OCI-LY1 (cell line): ENCODE measurements around the gene EPS8L3.

Experiments
- EZH2 ChIP-seq: fragments of 200-600 bp; sonication (generic), shearing (Covaris generic); IDR thresholded peaks from 2 replicates; pipeline ENCODE4 v1.8.0; 2017; ENCODE audit warnings: borderline replicate concordance, mixed run types, mild to moderate bottlenecking, antibody characterized with exemption, low read length, moderate library complexity, mixed read lengths
- TF ChIP-seq, protein P1 (sequence below): fragments of 200-600 bp; sonication (generic), shearing (Covaris generic); IDR thresholded peaks from 2 replicates; pipeline ENCODE4 v1.5.1; 2017; ENCODE audit warnings: mild to moderate bottlenecking, antibody characterized with exemption, low read length, moderate library complexity, mixed read lengths

DNA sequence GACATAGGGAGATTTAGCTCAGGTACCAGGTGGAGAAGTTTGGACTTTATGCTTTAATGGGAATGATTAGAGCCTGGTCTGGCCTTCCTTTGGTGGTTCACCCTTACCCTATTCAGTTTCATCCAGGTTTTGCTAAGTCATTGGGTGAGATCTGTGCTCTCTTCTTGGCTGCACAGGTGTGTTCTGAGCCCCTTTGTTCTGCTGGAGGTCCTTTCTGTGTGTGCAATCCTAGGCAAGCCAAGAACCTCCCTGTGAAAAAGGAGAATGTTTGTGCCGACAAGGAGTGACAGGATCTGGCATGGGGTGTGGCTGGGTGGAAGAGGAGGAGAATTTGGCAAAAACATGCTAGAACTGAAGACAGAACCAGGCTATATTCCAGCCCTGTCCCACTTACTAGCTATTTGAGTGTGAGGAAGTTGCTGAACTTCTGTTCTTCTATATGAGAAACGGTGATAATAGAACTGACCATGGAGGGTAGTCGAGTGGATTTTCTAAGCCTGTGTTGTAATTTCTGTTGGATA lies 47.1 kb downstream of the EPS8L3 start:
- TF ChIP-seq, protein P1, sequence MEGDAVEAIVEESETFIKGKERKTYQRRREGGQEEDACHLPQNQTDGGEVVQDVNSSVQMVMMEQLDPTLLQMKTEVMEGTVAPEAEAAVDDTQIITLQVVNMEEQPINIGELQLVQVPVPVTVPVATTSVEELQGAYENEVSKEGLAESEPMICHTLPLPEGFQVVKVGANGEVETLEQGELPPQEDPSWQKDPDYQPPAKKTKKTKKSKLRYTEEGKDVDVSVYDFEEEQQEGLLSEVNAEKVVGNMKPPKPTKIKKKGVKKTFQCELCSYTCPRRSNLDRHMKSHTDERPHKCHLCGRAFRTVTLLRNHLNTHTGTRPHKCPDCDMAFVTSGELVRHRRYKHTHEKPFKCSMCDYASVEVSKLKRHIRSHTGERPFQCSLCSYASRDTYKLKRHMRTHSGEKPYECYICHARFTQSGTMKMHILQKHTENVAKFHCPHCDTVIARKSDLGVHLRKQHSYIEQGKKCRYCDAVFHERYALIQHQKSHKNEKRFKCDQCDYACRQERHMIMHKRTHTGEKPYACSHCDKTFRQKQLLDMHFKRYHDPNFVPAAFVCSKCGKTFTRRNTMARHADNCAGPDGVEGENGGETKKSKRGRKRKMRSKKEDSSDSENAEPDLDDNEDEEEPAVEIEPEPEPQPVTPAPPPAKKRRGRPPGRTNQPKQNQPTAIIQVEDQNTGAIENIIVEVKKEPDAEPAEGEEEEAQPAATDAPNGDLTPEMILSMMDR, result no peak
- no peak for TF ChIP-seq EZH2
